GM23338 (cell line): ENCODE results near the gene NIPA2. TPM values are rescaled to one million over a fixed set of nuclear protein-coding genes. Genes with fewer than 3 reads are reported as not detected.

Experiments
- ATAC-seq: fragments of 200-7000 bp; cut with Tn5 transposase; 3 replicates; pipeline ENCODE4 v1.9.1; 2020
- DNase-seq: peaks from one replicate; pipeline ENCODE4 v3.0.0-alpha.2; 2015; ENCODE audit warnings: low spot score
- H2AFZ ChIP-seq: fragments of 200-600 bp; sonication (generic); 2 replicates; pipeline ENCODE4 v1.8.0; 2016; ENCODE audit warnings: antibody characterized with exemption, mild to moderate bottlenecking, moderate library complexity
- H3F3A ChIP-seq: fragments of 200-600 bp; sonication (generic); replicated peaks from 2 replicates; pipeline ENCODE4 v1.8.0; 2017; ENCODE audit warnings: antibody characterized with exemption, mixed run types, low read depth
- H3K27ac ChIP-seq: fragments of 200-600 bp; sonication (generic); 2 replicates; pipeline ENCODE4 v1.6.1; 2016; ENCODE audit warnings: low read depth
- H3K27me3 ChIP-seq: fragments of 200-600 bp; sonication (generic); 2 replicates; pipeline ENCODE4 v1.8.0; 2016; ENCODE audit warnings: mild to moderate bottlenecking, mixed run types, moderate library complexity; ENCODE audit not compliant: insufficient read depth
- H3K36me3 ChIP-seq: fragments of 200-600 bp; sonication (generic); 2 replicates; pipeline ENCODE4 v1.8.0; 2016; ENCODE audit warnings: mild to moderate bottlenecking; ENCODE audit not compliant: insufficient read depth
- H3K4me1 ChIP-seq: fragments of 200-600 bp; sonication (generic); 2 replicates; pipeline ENCODE4 v1.8.0; 2016; ENCODE audit warnings: mild to moderate bottlenecking, moderate library complexity; ENCODE audit not compliant: insufficient read depth
- H3K4me2 ChIP-seq: fragments of 200-600 bp; sonication (generic); 2 replicates; pipeline ENCODE4 v1.7.1; 2017; ENCODE audit warnings: mixed run types
- H3K4me3 ChIP-seq: fragments of 200-600 bp; sonication (generic); 2 replicates; pipeline ENCODE4 v1.6.1; 2016; ENCODE audit warnings: mixed run types
- H3K79me2 ChIP-seq: fragments of 200-600 bp; sonication (generic); replicated peaks from 2 replicates; pipeline ENCODE4 v1.8.0; 2017; ENCODE audit warnings: mild to moderate bottlenecking; ENCODE audit not compliant: insufficient read depth
- H3K9me2 ChIP-seq: fragments of 200-600 bp; sonication (generic); 2 replicates; pipeline ENCODE4 v1.8.0; 2017; ENCODE audit not compliant: insufficient read depth
- H4K20me1 ChIP-seq: fragments of 200-600 bp; sonication (generic); replicated peaks from 2 replicates; pipeline ENCODE4 v1.8.0; 2017; ENCODE audit warnings: mild to moderate bottlenecking; ENCODE audit not compliant: insufficient read depth
- H3K27ac Mint-ChIP-seq: 2 replicates; pipeline ENCODE4 v1.8.0; 2020; ENCODE audit warnings: inconsistent platforms, mild to moderate bottlenecking, moderate library complexity, mixed read lengths
- H3K27me3 Mint-ChIP-seq: 3 replicates; pipeline ENCODE4 v1.8.0; 2022; ENCODE audit warnings: low read depth, mild to moderate bottlenecking, moderate library complexity, mixed read lengths, inconsistent platforms; ENCODE audit not compliant: insufficient read depth, poor library complexity
- H3K36me3 Mint-ChIP-seq: 3 replicates; pipeline ENCODE4 v1.8.0; 2021; ENCODE audit warnings: low read depth, mild to moderate bottlenecking, inconsistent platforms, moderate library complexity, mixed read lengths
- H3K4me1 Mint-ChIP-seq: 3 replicates; pipeline ENCODE4 v1.8.0; 2020; ENCODE audit warnings: mild to moderate bottlenecking, inconsistent platforms, mixed read lengths
- H3K4me3 Mint-ChIP-seq: 3 replicates; pipeline ENCODE4 v1.8.0; 2021; ENCODE audit warnings: moderate library complexity, mild to moderate bottlenecking, inconsistent platforms, mixed read lengths
- H3K9me3 Mint-ChIP-seq: 3 replicates; pipeline ENCODE4 v1.8.0; 2020; ENCODE audit warnings: moderate library complexity, mild to moderate bottlenecking, inconsistent platforms, mixed read lengths
- CREB1 ChIP-seq: fragments of 250-450 bp; sonication (Bioruptor Pico); IDR thresholded peaks from 2 replicates; pipeline ENCODE4 v1.5.0; 2020; ENCODE audit warnings: low read depth, mild to moderate bottlenecking, moderate library complexity
- EZH2 ChIP-seq: fragments of 200-600 bp; sonication (generic); IDR thresholded peaks from one replicate; pipeline ENCODE4 v1.8.0; 2017; ENCODE audit warnings: antibody characterized with exemption, mild to moderate bottlenecking, low read depth; ENCODE audit not compliant: unreplicated experiment
- EZH2phosphoT487 ChIP-seq: fragments of 200-600 bp; sonication (generic); IDR thresholded peaks from one replicate; pipeline ENCODE4 v1.8.1; 2018; ENCODE audit warnings: antibody characterized with exemption; ENCODE audit not compliant: unreplicated experiment
- JUNB ChIP-seq: IDR thresholded peaks from one replicate; pipeline ENCODE4 v1.6.1; 2016; ENCODE audit warnings: antibody characterized with exemption; ENCODE audit not compliant: unreplicated experiment
- NANOG ChIP-seq: IDR thresholded peaks from 2 replicates; pipeline ENCODE4 v1.6.1; 2016; ENCODE audit warnings: antibody characterized with exemption, borderline replicate concordance
- POLR2AphosphoS5 ChIP-seq: IDR thresholded peaks from 2 replicates; pipeline ENCODE4 v1.6.1; 2016; ENCODE audit warnings: antibody characterized with exemption, low read depth
- REST ChIP-seq: IDR thresholded peaks from one replicate; pipeline ENCODE4 v1.6.1; 2018; ENCODE audit warnings: antibody characterized with exemption; ENCODE audit not compliant: unreplicated experiment
- STAT1 ChIP-seq: IDR thresholded peaks from one replicate; pipeline ENCODE4 v1.6.1; 2016; ENCODE audit warnings: antibody characterized with exemption; ENCODE audit not compliant: unreplicated experiment
- ZNF114 ChIP-seq: fragments of 250-450 bp; sonication (Bioruptor Pico); IDR thresholded peaks from 2 replicates; pipeline ENCODE4 v1.5.0; 2020; ENCODE audit warnings: mild to moderate bottlenecking, moderate library complexity
- ZNF331 ChIP-seq: fragments of 250-450 bp; sonication (Bioruptor Pico); IDR thresholded peaks from 2 replicates; pipeline ENCODE4 v1.5.0; 2020; ENCODE audit warnings: low read depth, mild to moderate bottlenecking, moderate library complexity
- ZNF462 ChIP-seq: fragments of 250-450 bp; sonication (Bioruptor Pico); IDR thresholded peaks from 2 replicates; pipeline ENCODE4 v1.5.0; 2020; ENCODE audit warnings: mild to moderate bottlenecking, moderate library complexity
- polyA plus RNA-seq: library from polyadenylated mRNA; unstranded; fragments of >200 nt; fragmentation: Nextera tagmentation; extraction: Ambion mirVana; gene quantifications from 2 replicates; pipeline ENCODE4 v1.2.1, GENCODE V29; 2016
- total RNA-seq: library from RNA; depleted of rRNA; stranded (reverse); fragments of >200 nt; shearing (Covaris generic); gene quantifications from 2 replicates; pipeline ENCODE4 v1.2.3, GENCODE V29; 2014

The NIPA2 gene
- total and polyA plus RNA-seq, 2 experiments from 2014 or later: 35.0 to 105 TPM

- H3K4me3 Mint-ChIP-seq: no peak overlapping the region
- H3K27me3 ChIP-seq: no peaks in the 10 kb centered on the region
- no peak overlapping the region for H3K4me2 ChIP-seq
Measured at GRCh38 chr15:22889146-22889818, 50.8 kb downstream of the NIPA2 start.

GRCh38 chr15:22890296-22890695, 51.8 kb downstream of the NIPA2 start:
- no peaks in the 10 kb centered on the region for H3K9me3 Mint-ChIP-seq
- no peaks in the 10 kb centered on the region for H3K36me3 ChIP-seq
- TF ChIP-seq NANOG: no peak
- TF ChIP-seq STAT1: no peak
- TF ChIP-seq REST: no peak
- TF ChIP-seq EZH2: no peak
- no peak for TF ChIP-seq EZH2phosphoT487
- no peak for TF ChIP-seq JUNB
- no peak for TF ChIP-seq ZNF331 (CRISPR knock-in tag)
- TF ChIP-seq ZNF114 (CRISPR knock-in tag): no peak
- no peak for TF ChIP-seq POLR2AphosphoS5
- TF ChIP-seq ZNF462 (CRISPR knock-in tag): no peak
- TF ChIP-seq CREB1: no peak

More at GRCh38 chr15:22889146-22889818, 50.8 kb downstream of the NIPA2 start:
- Histone ChIP-seq H2AFZ (no peak overlapping the region), H3K36me3 (no peaks in the 10 kb centered on the region), H3K4me1 (no peaks in the 10 kb centered on the region; the same call in 1 of the 2 replicates), H3K9me2 (no peaks in the 10 kb centered on the region), H3K79me2 (no peaks in the 10 kb centered on the region), H3K4me3 (no peak overlapping the region), H3K27ac (no peak overlapping the region), H4K20me1 (no peaks in the 10 kb centered on the region; the same call in 1 of the 2 replicates), H3F3A (no peaks in the 10 kb centered on the region)
- Mint-ChIP-seq H3K27me3 (peaks cover 2% of the 10 kb centered on the region), H3K9me3 (no peaks in the 10 kb centered on the region), H3K36me3 (peaks cover 15% of the 10 kb centered on the region), H3K27ac (no peak overlapping the region), H3K4me1 (peaks cover 6% of the 10 kb centered on the region)
- TF ChIP-seq POLR2AphosphoS5 (no peak), JUNB (no peak)
- ATAC-seq (no peak), DNase-seq (no peak)

More at GRCh38 chr15:22890296-22890695, 51.8 kb downstream of the NIPA2 start:
- no peak for DNase-seq
- peaks cover 2% of the 10 kb centered on the region; the same call in 1 of the 3 replicates for H3K4me1 Mint-ChIP-seq
- H4K20me1 ChIP-seq: no peaks in the 10 kb centered on the region; the same call in 1 of the 2 replicates
- H2AFZ ChIP-seq: no peak overlapping the region
- no peak for ATAC-seq
- H3K4me2 ChIP-seq: no peak overlapping the region
- H3F3A ChIP-seq: no peaks in the 10 kb centered on the region
- no peak overlapping the region for H3K27ac ChIP-seq
- peaks cover 12% of the 10 kb centered on the region for H3K36me3 Mint-ChIP-seq
- H3K27me3 ChIP-seq: no peaks in the 10 kb centered on the region
- H3K4me1 ChIP-seq: no peaks in the 10 kb centered on the region
- H3K27me3 Mint-ChIP-seq: peaks cover 2% of the 10 kb centered on the region
- H3K27ac Mint-ChIP-seq: no peak overlapping the region
- no peak overlapping the region for H3K4me3 ChIP-seq
- no peaks in the 10 kb centered on the region for H3K79me2 ChIP-seq
- H3K4me3 Mint-ChIP-seq: no peak overlapping the region
- no peaks in the 10 kb centered on the region for H3K9me2 ChIP-seq
